GM18861 (cell line): Measurements from ENCODE around the gene EEPD1.

Experiments
- ATAC-seq: cut with Tn5 transposase; IDR thresholded peaks from one replicate; pipeline ENCODE4 v1.9.1; 2021; ENCODE audit not compliant: unreplicated experiment

EEPD1 gene

GRCh38 chr7:36279200-36279925 is 126.3 kb downstream of the EEPD1 start:
- ATAC-seq: peak; percentile 78

- no peak for ATAC-seq
Measured at GRCh38 chr7:36279926-36280315, 126.9 kb downstream of the EEPD1 start.

- ATAC-seq: peak; percentile 36
Measured at GRCh38 chr7:36280840-36281812, 128.1 kb downstream of the EEPD1 start.

GRCh38 chr7:36281945-36282717 is 129.1 kb downstream of the EEPD1 start:
- ATAC-seq: no peak

GRCh38 chr7:36283181-36283580 is 130.1 kb downstream of the EEPD1 start:
- ATAC-seq: no peak

- ATAC-seq: peak; percentile 30
Measured at GRCh38 chr7:36283711-36284130, 130.7 kb downstream of the EEPD1 start.

- no peak for ATAC-seq
Measured at GRCh38 chr7:36284456-36285090, 131.5 kb downstream of the EEPD1 start.

GRCh38 chr7:36285276-36285675 is 132.2 kb downstream of the EEPD1 start:
- ATAC-seq: no peak

GRCh38 chr7:36286226-36286625 is 133.2 kb downstream of the EEPD1 start:
- ATAC-seq: no peak

- ATAC-seq: no peak
Measured at GRCh38 chr7:36286688-36287087, 133.6 kb downstream of the EEPD1 start.

- peak; percentile 31 for ATAC-seq
Measured at GRCh38 chr7:36287371-36288241, 134.6 kb downstream of the EEPD1 start.

- ATAC-seq: no peak
Measured at GRCh38 chr7:36288501-36288900, 135.4 kb downstream of the EEPD1 start.

GRCh38 chr7:36289833-36290661 is 137.0 kb downstream of the EEPD1 start:
- peak; percentile 48 for ATAC-seq

GRCh38 chr7:36291387-36292316 is 138.6 kb downstream of the EEPD1 start:
- no peak for ATAC-seq

- no peak for ATAC-seq
Measured at GRCh38 chr7:36295090-36295489, 142.0 kb downstream of the EEPD1 start.

- no peak for ATAC-seq
Measured at GRCh38 chr7:36296284-36296683, 143.2 kb downstream of the EEPD1 start.

- no peak for ATAC-seq
Measured at GRCh38 chr7:36297364-36298009, 144.4 kb downstream of the EEPD1 start.
